Measurements from ENCODE around the gene CYTH1.

DNA sequence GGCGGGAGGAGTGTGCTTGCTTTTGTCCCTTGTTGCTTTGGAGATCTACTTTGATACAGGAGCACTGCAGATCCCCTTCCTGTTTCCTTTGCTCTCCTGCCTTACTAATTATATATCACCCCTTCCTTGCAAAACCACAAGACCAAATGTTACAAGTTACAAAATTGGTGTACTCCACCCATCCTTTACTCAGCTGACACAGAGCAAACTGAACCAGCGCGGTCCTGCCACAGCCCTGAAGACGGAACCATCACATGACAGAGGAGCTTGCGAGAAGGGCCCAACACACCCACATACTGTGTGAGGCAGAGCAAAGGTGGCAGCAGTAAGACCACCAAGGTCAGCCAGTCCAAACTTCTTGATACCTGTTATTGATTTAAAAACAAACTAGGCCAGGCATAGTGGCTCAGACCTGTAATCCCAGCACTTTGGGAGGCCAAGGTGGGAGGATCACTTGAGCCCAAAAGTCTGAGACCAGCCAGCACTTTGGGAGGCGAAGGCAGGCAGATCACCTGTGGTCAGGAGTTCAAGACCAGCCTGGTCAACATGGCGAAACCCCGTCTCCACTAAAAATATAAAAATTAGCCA lies 33.2 kb downstream of the CYTH1 start:
- TF ChIP-seq POLR2A (IDR thresholded peaks at IDR 0.05): no peak
- TF ChIP-seq, protein P1, sequence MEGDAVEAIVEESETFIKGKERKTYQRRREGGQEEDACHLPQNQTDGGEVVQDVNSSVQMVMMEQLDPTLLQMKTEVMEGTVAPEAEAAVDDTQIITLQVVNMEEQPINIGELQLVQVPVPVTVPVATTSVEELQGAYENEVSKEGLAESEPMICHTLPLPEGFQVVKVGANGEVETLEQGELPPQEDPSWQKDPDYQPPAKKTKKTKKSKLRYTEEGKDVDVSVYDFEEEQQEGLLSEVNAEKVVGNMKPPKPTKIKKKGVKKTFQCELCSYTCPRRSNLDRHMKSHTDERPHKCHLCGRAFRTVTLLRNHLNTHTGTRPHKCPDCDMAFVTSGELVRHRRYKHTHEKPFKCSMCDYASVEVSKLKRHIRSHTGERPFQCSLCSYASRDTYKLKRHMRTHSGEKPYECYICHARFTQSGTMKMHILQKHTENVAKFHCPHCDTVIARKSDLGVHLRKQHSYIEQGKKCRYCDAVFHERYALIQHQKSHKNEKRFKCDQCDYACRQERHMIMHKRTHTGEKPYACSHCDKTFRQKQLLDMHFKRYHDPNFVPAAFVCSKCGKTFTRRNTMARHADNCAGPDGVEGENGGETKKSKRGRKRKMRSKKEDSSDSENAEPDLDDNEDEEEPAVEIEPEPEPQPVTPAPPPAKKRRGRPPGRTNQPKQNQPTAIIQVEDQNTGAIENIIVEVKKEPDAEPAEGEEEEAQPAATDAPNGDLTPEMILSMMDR (IDR thresholded peaks at IDR 0.05): no peak
